ENCODE data around the gene CPZ. TPM values are rescaled to one million over a fixed set of nuclear protein-coding genes. Genes with fewer than 3 reads are reported as not detected.
A peak's percentile ranks its signal among the peaks of the same experiment; 100 is the strongest.

CPZ gene
- 10 to 100 TPM; 21.5 to 29.1 (median 25.0) TPM for polyA plus RNA-seq (ENCODE audit: insufficient read length in 4 of 4)

DNA sequence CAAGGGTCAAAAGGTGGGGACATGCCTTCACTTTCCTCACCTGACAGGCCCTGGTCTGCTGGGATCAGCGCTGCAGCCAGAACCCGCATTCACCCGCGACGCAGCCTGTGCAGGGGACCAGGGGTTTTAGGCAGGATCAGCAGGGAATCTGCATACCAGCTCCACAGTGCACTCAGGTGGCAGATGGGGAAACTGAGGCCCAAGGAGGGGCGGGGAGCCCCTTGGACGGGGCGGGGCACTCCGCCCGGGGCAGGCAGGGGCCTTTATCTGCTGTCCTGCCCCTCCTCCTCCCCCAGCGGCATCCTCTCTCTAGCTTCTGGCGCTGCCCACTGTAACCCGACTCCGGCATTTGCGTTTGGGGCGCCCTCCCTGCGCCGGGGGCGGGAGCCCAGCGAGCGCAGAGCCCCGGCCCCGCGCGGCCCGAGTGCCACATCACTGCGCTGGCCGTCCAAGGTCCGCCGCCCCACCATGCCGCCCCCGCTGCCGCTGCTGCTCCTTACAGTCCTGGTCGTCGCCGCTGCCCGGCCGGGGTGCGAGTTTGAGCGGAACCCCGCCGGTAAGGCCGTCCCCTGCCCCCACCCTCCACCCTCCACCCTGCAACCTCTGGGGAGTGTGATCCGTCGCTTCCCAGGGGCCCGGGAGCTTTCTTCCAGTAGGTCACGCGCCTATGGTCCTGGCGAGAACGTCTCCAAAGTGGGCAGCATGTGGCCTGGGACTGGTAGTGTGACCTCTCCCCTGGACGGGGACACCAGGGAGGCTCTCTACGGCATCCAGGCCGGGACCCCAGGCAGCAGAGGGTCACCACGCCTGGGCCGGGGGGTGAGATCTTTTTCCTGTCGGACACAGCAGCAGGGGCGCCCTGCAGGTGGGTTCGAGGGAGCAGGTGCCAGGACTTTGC, at the start of gene CPZ:
Gene CPZ (plus strand): TSS at position 400 of the 898 bp plus-strand sequence. CDS start 69 bp downstream, at position 469.
- DNase-seq (ENCODE audit: low read depth in 4 of 4, low spot score in 2 of 4), result peak in 1 of 4 donors; percentile 60

DNA sequence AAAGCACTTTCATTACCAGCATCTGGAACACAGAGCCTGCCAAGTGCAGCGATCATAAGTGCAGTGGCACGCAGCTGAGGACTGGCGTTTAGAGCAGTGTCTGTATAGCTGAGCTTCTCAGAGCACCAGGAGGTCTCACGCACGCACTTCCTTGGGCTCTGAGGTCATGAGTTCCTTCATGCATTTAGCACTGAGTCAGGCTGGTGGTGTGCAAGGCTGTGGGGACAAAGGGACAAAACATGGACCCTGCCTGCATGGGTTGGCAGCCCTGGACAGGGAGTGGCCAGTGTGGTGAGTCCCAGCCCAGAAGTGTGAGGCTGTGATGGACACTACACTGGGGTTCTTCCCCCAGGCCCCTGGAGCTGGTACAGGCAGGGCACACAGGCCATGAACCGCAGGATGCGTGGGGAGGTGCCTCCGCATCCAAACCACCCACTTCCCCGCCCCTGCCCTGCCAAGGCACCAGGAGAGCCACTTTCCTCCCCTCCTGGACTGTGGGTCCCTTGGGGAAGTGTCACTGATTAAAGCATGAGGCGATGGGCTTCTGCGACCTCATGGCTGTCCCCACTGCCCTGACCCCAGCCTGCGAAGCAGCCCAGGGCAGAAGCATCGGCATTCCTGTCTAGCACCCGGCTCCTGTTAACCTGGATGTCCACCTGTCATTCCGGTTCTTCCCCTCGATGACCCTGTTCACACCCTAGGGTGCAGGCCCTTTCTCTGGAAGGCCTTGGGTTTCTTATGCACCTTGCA, 49.6 kb upstream of the CPZ start:
- DNase-seq (ENCODE audit: low read depth in 4 of 4, low spot score in 2 of 4), result no peak

DNA sequence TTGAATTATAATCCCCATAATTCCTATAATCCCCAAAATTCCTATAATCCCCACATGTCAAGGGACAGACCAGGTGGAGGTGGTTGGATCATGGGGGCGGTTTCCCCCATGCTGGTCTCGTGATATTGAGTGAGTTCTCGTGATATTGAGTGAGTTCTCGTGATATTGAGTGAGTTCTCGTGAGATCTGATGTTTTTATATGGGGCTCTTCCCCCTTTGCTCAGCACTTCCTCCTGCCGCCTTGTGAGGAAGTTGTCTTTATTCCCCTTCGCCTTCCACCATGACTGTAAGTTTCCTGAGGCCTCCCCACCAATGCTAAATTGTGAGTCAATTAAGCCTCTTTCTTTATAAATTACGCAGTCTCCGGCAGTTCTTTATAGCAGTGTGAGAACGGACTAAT, 48.9 kb upstream of the CPZ start:
- DNase-seq (ENCODE audit: low read depth in 4 of 4, low spot score in 2 of 4), result no peak

DNA sequence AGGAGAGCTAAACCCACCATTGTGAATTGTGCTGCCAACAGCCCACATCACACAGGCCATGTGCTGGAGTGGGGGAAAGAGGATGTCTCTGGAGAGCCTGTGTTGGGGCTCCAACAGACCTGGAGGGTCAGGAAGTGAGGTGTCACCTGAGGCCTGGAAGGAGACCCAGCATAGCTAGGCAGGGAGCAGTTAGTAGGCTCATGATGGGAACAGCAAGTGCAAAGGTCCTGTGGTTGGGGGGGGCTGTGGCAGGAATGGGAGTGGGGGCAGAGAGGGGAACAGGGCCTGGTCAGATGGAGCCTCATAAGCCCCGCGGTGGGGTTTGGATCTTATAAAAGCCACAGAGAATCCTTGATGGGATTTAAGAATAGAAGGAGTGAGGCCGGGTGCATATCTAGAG, 48.3 kb upstream of the CPZ start:
- DNase-seq (ENCODE audit: low read depth in 4 of 4, low spot score in 2 of 4), result no peak

DNA sequence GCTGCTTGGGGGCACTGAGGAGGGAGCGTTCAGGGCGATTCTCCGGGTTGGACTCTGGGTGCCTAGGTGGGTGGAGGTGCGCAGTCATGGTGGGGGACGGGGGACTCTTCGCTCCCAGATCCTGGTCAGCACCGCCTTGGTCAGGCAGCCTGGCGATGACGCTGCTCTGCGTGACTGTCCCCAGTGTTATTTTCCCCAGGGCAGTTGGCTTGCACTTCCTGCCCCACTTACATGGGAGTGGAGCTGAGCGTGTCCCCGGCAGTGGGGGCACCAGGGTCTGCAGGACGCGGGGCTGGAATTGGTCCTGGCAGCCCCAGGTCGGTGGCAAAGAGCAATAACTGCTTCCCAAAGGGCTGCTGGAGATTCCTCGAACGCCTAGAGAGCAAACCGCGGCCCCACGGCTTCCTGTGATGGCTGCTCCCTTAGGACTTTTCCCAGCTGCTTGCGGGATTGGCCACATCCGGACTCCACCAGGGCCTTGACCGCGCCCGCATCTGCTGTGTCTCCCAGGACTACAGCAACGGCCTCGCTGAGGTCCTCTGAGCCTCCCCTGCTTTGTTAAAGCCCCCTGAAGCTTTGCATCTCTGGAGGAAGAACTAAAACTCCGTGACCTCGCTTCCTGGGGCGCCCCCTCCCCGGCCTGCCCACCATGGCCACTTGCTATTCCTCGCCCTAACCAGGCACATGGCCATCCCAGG, 47.7 kb upstream of the CPZ start:
- no peak for DNase-seq (ENCODE audit: low read depth in 4 of 4, low spot score in 2 of 4)

DNA sequence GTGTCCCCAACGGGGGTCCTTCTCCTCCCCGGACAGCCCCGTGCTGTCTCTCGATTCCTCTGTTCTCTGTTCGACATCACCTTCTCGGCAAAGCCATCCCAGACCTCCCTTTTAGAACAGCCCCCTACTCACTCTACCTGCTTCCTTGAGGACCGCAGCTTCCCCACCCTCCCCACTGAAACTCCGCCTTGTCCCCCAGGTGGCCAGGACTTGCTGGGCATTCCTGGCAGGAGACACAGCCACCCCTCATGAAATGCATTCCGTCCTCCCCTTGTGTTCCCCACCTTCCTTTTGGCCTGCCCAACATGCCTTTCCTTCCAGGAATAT, 47.2 kb upstream of the CPZ start:
- DNase-seq (ENCODE audit: low read depth in 4 of 4, low spot score in 2 of 4), result no peak

DNA sequence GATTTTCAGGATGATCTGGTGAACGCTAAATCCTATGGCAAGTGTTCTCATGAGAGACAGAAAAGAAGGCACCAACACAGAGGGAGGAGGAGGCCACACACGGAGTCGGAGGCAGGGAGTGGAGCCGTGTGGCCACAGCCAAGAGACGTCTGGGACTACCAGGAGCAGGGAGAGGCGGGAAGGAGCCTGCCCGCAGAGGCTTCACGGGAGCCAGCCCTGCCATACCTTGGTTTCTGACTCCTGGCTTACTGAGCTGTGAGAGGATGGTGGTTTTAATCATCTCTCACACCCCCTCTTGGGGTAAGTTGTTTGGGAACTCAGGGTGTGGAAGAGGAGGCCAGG, 45.8 kb upstream of the CPZ start:
- no peak for DNase-seq (ENCODE audit: low read depth in 4 of 4, low spot score in 2 of 4)

DNA sequence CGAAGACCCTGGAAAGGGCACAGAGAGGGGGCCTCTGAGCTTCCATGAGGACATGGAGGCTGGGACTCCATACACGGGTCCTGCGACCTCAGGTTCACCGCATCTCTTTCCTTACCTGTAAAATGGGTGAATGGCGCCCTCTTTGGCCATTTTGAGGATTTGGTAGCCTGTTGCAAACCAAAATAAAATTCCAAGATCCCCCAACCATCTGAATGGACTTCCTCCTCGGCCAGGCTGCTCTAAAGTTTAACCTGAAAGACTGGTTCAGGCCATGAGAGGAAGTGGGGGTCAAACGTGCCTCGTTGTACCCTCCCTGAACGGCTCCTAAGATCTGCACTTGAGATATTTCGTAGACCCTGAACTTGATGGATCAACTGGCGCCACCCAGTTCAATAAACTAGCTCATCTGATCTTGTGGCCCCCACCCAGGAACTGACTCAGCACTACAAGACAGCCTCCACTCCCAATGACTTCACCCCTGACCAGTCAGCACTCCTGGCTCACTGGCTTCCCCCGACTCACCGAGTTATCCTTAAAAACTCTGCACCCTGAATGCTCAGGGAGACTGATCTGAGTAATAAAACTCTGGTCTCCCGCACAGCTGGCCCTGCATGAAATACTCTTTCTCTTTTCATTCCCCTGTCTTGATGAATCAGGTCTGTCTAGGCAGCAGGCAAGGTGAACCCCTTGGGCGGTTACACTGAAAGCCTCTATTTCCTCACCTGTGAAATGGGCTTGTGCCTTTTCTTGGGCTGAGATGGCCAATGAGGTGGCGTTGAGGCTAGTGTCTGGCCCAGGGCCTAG, 45.3 kb upstream of the CPZ start:
- no peak for DNase-seq (ENCODE audit: low read depth in 4 of 4, low spot score in 2 of 4)

DNA sequence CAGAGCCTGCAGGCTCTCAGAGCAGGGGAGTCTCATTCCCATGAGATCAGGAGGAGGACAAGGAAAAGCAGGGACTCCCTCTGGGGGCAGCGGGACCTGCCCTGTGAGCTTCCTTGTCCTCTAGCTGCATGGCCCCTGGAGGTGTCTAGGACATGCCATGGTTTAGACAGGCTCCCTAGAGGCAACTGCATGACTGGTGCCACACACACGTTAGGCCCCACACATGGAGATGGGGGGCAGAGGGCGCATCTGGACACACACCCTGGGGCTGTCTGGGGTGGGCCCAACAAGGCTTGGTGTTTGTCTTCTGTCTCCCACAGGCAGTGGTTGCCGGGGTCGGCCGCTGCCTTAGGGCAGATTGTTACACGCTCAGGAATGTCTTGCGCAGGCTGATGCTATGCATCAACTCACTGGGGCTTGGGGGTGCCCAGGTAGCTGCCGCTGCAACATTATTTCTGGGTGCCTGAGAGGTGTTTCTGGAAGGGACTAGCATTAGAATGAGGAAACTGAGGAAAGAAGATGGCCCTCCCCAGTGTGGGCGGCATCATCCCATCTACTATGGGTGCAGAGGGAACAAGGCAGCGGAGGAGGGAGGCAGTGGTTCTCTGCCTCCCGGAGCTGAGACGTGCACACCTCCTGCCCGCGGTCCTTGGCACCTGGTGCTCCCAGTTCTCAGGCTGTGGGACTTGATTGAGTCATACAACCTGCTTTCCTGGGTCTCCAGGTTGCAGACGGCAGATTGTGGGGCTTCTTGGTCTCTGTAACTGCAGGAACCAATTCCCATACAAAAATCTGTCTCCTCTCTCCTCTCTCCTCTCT, 44.4 kb upstream of the CPZ start:
- no peak for DNase-seq (ENCODE audit: low read depth in 4 of 4, low spot score in 2 of 4)

DNA sequence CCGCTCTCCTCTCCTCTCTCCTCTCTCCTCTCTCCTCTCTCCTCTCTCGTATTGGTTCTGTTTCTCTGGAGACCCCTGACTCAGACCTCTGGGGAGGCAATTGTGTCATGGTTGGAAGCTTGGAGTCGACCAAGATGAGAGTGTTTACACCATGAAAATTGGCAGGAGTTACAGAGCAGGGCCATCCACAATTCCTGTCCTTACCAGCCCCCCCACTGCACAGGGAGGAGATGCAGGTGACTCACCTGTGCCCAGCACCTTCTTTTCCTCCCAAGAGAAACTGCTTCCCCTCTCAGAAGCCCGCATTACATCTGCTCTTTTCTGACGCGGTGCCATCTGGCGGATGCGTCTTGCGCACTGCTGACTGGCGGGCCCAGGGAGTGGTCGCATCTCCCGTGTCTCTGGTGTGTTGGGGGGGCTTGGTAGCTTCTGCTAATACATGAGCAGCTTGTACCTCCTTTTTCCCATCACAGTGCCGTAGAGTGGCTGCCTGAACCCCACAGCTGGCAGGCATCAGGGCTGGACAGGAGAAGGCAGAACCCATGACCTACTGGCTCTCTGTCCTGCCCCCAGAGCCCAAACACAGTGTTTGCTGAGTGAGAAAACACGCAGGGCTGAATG, 43.7 kb upstream of the CPZ start:
- DNase-seq (ENCODE audit: low read depth in 4 of 4, low spot score in 2 of 4), result no peak

DNA sequence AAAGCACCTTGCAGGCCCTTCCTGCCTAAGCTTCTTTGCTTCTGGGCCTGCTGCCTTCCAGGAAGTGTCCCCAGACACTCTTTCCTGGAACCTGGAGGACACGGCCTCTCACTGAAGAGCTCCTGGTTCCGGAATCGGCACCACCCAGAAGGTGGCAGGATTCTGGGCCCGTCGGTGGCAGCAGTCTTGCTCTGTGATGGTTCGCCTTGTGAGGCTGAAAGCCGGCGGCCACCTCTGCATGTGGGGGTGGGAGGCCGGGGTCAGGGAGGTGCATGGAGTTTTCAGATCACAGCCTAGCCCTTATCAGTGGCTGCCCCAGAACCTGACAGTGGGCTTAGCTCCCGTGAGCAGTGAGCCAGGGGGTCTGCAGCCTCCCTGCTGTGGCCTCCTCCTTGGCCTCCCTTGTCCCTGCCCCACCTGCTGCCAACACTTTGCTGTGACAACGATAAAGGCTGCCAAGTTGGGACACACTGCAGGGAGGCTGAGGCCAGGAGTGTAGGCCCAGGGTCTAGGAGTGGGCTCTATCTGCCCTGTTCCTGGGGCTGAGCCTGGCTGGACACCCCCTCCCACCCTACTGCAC, 43.1 kb upstream of the CPZ start:
- no peak for DNase-seq (ENCODE audit: low read depth in 4 of 4, low spot score in 2 of 4)

DNA sequence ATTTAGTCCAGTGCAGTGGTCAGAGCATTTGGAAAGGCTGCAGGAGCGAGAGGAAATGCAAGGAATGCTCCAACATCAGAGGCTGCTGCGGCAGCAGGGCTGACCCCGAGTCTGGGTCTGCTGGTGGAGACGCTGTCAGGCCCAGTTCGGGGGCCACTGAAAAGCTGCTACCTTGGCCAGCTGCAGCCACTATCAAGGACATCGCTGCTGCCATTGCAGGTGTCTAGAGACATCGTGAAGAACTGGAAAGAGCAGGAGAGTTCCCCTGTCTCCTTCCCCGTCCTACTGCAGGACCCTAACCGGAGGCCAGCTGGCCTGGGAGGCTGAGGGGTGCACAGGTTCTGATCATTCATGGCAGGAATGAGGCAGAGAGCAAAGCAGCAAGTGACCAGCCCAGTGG, 41.9 kb upstream of the CPZ start:
- no peak for DNase-seq (ENCODE audit: low read depth in 4 of 4, low spot score in 2 of 4)

DNA sequence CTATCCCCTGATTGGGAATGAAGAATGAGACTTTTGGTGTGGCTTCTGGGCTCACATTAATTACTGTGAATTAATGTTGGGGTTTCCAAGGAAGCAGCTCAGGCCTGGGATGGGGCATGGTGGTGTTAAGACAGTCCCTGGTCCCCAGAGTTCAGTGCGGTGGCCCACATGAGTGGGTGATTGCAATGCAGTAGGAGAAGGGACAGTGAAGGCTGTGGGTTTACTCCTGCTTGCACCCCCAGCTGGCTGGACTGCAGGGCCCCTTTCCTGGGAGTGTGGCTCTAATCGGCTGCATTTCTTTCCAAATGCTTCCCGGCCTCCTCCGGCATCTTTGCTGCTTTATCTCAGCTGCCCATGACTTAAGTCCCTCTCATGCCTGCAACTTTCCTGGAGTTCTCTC, 40.5 kb upstream of the CPZ start:
- no peak for DNase-seq (ENCODE audit: low read depth in 4 of 4, low spot score in 2 of 4)

DNA sequence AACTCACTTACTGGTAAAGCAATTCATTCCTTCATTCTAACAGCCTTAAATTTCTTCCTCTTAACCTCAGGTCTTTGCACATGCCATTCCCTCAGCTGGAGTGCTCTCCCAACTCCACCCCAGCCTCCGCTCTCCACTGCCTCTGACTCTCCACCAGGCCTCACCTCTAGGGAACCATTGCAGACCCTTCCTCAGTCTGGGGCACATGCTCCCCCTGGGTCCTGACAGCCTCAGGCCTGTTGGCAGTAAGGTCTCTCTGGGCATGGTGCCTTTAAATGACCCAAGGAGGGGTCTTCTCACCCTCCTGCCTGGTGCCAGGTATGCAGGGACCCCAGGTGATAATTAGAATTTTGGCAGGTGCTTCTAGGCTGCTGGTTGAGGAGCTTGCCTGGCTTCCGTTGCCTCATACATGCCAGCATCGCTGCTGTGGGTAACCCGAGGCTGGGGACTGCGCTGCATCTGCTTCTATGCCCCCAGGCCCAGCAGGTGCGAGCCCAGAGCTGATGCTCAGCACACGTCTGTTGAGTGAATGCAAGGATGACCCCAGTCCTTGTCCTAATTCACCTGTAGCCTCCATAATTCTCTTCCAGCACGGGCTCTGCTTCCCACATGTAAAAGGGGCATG, 39.9 kb upstream of the CPZ start:
- DNase-seq (ENCODE audit: low read depth in 4 of 4, low spot score in 2 of 4), result no peak

DNA sequence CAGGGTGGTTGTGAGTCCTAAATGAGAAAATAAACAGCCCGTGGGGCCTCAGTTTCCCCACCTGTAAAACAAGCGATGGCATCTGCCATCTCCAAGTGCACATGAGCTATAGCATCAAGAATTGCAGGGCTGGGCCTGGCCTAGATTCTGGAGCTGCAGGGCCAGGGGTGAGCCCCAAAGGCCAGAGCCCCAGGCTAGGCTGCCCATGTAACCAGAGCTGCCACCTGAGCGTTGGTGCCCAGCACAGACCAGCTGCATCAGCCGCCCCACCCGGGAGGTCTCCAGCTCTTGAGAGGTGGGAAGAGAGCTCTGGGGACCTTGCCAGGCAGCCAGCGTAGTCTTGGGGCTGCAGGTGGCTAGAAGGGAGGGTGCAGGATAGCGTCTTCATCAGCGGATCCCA, 39.3 kb upstream of the CPZ start:
- no peak for DNase-seq (ENCODE audit: low read depth in 4 of 4, low spot score in 2 of 4)

DNA sequence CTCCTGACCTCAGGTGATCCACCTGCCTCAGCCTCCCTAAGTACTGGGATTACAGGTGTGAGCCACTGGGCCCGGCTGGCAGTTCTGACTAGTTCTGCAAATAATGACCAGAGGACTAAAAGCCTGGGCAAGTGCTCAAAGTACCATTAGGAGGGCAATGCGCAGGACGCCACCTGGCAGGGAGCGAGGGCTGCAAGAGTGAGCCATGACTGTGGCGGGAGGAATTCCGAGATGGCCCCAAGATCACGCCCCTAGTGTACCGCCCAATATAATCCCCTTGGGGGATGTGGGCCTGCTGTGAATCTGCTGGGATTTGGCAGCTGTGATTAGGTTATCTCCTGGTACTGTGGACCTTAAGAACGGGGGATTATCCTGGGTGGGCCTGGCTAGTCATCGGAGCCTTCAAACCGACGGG, 38.6 kb upstream of the CPZ start:
- no peak for DNase-seq (ENCODE audit: low read depth in 4 of 4, low spot score in 2 of 4)

DNA sequence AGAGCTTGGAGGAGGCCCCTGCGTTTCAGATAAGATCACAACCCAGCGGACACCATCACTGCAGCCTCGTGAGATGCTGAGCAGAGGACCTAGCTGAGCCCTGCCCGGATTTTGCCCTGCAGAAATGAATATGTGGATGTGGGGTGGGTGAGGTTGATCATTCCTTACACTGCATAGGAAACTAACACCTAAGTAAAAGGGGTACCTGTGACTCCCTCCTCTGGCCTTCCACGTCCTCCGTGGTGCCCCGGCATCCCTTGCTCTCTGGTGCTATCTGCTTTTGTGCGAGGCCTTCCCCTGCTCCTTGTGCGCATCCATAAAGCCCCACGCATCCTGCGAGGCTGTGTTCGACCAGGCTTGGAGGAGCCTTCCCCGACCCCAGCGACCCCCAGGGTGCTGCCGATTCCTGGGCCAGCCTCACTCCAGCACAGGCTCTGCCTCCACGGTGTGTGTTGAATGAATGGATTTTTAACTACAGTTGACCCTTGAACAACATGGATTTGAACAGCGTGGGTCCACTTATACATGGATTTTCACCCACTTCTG, 37.9 kb upstream of the CPZ start:
- no peak for DNase-seq (ENCODE audit: low read depth in 4 of 4, low spot score in 2 of 4)

DNA sequence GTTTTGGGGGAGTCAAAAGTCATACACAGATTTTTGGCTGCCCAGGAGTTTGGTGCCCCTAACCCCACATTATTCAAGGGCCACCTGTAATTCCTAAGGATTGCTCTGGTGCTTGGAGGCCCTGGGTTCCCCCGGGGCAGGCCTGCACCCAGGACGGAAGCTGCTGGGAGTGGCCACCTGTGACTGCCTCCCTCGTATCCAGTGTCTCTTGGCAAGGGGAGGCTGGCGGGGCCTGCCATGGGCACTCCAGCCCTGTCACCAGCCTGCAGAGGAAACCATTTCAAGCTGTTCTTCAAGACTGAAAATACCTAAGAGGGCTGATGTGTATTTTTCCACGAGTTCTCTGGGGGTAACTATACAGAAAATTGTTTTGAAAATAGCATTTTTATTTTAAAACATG, 36.8 kb upstream of the CPZ start:
- DNase-seq (ENCODE audit: low read depth in 4 of 4, low spot score in 2 of 4), result no peak

All from left renal cortex interstitium (tissue), 4 donors.